ENCODE measurements around the gene MYO5B.

Gene MYO5B

GRCh38 chr18:49907346-49907929 is 287.5 kb downstream of the MYO5B start:
- H3K4me2 ChIP-seq (ENCODE audit: insufficient read depth, low read length, poor library complexity, severe bottlenecking), result no peak overlapping the region
- no peaks in the 10 kb centered on the region for H3K79me1 ChIP-seq (ENCODE audit: low read depth, low read length)
- H3K23ac ChIP-seq (ENCODE audit: low read depth, low read length, poor library complexity), result peak overlapping the region; percentile 13
- no peak overlapping the region for H3K9ac ChIP-seq (ENCODE audit: low read depth, low read length, poor library complexity)
- peaks cover 0 to 9% of the 10 kb centered on the region in 2 donors for H3K4me1 ChIP-seq (ENCODE audit: control insufficient read depth in 2 of 2, insufficient read depth in 1 of 2, low read depth in 1 of 2, low read length in 2 of 2)
- H3K27ac ChIP-seq (replicated peaks; ENCODE audit: low read length), result no peak overlapping the region
- no peak overlapping the region for H4K8ac ChIP-seq (ENCODE audit: low read depth, low read length)
- peaks cover 0 to 10% (median 0%) of the 10 kb centered on the region in 3 experiments for H3K27me3 ChIP-seq (ENCODE audit: control insufficient read depth in 3 of 3, insufficient read depth in 3 of 3, low read depth in 1 of 3, low read length in 3 of 3)
- no peak overlapping the region for H3K4me3 ChIP-seq (ENCODE audit: low read length in 2 of 2)
- no peak overlapping the region for H4K91ac ChIP-seq (ENCODE audit: low read depth, low read length, poor library complexity)
- DNase-seq (ENCODE audit: low spot score), result no peak
- H2AFZ ChIP-seq (ENCODE audit: low read length), result no peak overlapping the region
- peaks cover 0 to 2% of the 10 kb centered on the region in 2 donors for H3K9me3 ChIP-seq (replicated peaks in 1 of 2; ENCODE audit: control insufficient read depth in 2 of 2, insufficient read depth in 1 of 2, low read depth in 1 of 2, low read length in 2 of 2)
- no peak overlapping the region for H2BK12ac ChIP-seq (ENCODE audit: low read length)
- no peak overlapping the region for H3K14ac ChIP-seq (ENCODE audit: low read length)
- H2AK5ac ChIP-seq (ENCODE audit: low read depth, low read length), result no peak overlapping the region
- WGBS, 2 donors (ENCODE audit: extremely low coverage in 2 of 2, insufficient read length in 2 of 2, insufficient replicate concordance in 1 of 2), result no CpG with 5 or more reads among the region's 3 CpGs
- no peak overlapping the region for H3K18ac ChIP-seq (ENCODE audit: low read length)
- no peak overlapping the region for H3K4ac ChIP-seq (ENCODE audit: low read length)
- H2BK5ac ChIP-seq (ENCODE audit: low read length), result no peak overlapping the region
- no peak overlapping the region for H2BK15ac ChIP-seq (ENCODE audit: low read length)
- no peaks in the 10 kb centered on the region for H3K36me3 ChIP-seq (replicated peaks in 1 of 2; ENCODE audit: control insufficient read depth in 2 of 2, insufficient read depth in 2 of 2, low read length in 2 of 2)
- H2BK120ac ChIP-seq (ENCODE audit: low read depth, low read length), result no peak overlapping the region

GRCh38 chr18:49905771-49906170 is 289.2 kb downstream of the MYO5B start:
- H3K9ac ChIP-seq (ENCODE audit: low read depth, low read length, poor library complexity), result no peak overlapping the region
- whole genome bisulfite sequencing, 2 donors (ENCODE audit: extremely low coverage in 2 of 2, insufficient read length in 2 of 2, insufficient replicate concordance in 1 of 2), result no CpG with 5 or more reads among the region's 5 CpGs

GRCh38 chr18:49904871-49905555 is 289.9 kb downstream of the MYO5B start:
- H4K8ac ChIP-seq (ENCODE audit: low read depth, low read length), result no peak overlapping the region
- H3K14ac ChIP-seq (ENCODE audit: low read length), result peak overlapping the region; percentile 11
- H3K4me2 ChIP-seq (ENCODE audit: insufficient read depth, low read length, poor library complexity, severe bottlenecking), result no peak overlapping the region
- H3K36me3 ChIP-seq (replicated peaks in 1 of 2; ENCODE audit: control insufficient read depth in 2 of 2, insufficient read depth in 2 of 2, low read length in 2 of 2), result no peaks in the 10 kb centered on the region
- no peak overlapping the region for H2BK120ac ChIP-seq (ENCODE audit: low read depth, low read length)
- no peak overlapping the region for H2BK5ac ChIP-seq (ENCODE audit: low read length)
- no peak for DNase-seq (ENCODE audit: low spot score)
- H2AK5ac ChIP-seq (ENCODE audit: low read depth, low read length), result no peak overlapping the region
- no peak overlapping the region for H3K27ac ChIP-seq (replicated peaks; ENCODE audit: low read length)
- H2AFZ ChIP-seq (ENCODE audit: low read length), result no peak overlapping the region
- no peaks in the 10 kb centered on the region for H3K79me1 ChIP-seq (ENCODE audit: low read depth, low read length)
- H3K4me1 ChIP-seq (ENCODE audit: control insufficient read depth in 2 of 2, insufficient read depth in 1 of 2, low read depth in 1 of 2, low read length in 2 of 2), result peaks cover 0 to 5% of the 10 kb centered on the region in 2 donors
- H3K23ac ChIP-seq (ENCODE audit: low read depth, low read length, poor library complexity), result no peak overlapping the region
- WGBS, 2 donors (ENCODE audit: extremely low coverage in 2 of 2, insufficient read length in 2 of 2, insufficient replicate concordance in 1 of 2), result no CpG with 5 or more reads among the region's 4 CpGs
- H3K4me3 ChIP-seq (ENCODE audit: low read length in 2 of 2), result no peak overlapping the region
- H3K27me3 ChIP-seq (ENCODE audit: control insufficient read depth in 3 of 3, insufficient read depth in 3 of 3, low read depth in 1 of 3, low read length in 3 of 3), result peaks cover 0 to 10% (median 0%) of the 10 kb centered on the region in 3 experiments
- H3K9ac ChIP-seq (ENCODE audit: low read depth, low read length, poor library complexity), result no peak overlapping the region
- H2BK15ac ChIP-seq (ENCODE audit: low read length), result no peak overlapping the region
- no peaks in the 10 kb centered on the region for H3K9me3 ChIP-seq (replicated peaks in 1 of 2; ENCODE audit: control insufficient read depth in 2 of 2, insufficient read depth in 1 of 2, low read depth in 1 of 2, low read length in 2 of 2)
- H3K4ac ChIP-seq (ENCODE audit: low read length), result no peak overlapping the region
- H3K18ac ChIP-seq (ENCODE audit: low read length), result no peak overlapping the region
- no peak overlapping the region for H4K91ac ChIP-seq (ENCODE audit: low read depth, low read length, poor library complexity)
- H2BK12ac ChIP-seq (ENCODE audit: low read length), result no peak overlapping the region

More at GRCh38 chr18:49905771-49906170, 289.2 kb downstream of the MYO5B start:
- Histone ChIP-seq H2BK15ac (ENCODE audit: low read length) (no peak overlapping the region), H3K4me3 (ENCODE audit: low read length in 2 of 2) (no peak overlapping the region), H3K18ac (ENCODE audit: low read length) (no peak overlapping the region), H2BK5ac (ENCODE audit: low read length) (no peak overlapping the region), H4K8ac (ENCODE audit: low read depth, low read length) (no peak overlapping the region), H3K23ac (ENCODE audit: low read depth, low read length, poor library complexity) (no peak overlapping the region), H3K36me3 (replicated peaks in 1 of 2; ENCODE audit: control insufficient read depth in 2 of 2, insufficient read depth in 2 of 2, low read length in 2 of 2) (no peaks in the 10 kb centered on the region), H4K91ac (ENCODE audit: low read depth, low read length, poor library complexity) (no peak overlapping the region), H3K4me2 (ENCODE audit: insufficient read depth, low read length, poor library complexity, severe bottlenecking) (no peak overlapping the region), H3K79me1 (ENCODE audit: low read depth, low read length) (no peaks in the 10 kb centered on the region), H2AK5ac (ENCODE audit: low read depth, low read length) (no peak overlapping the region), H3K27me3 (ENCODE audit: control insufficient read depth in 3 of 3, insufficient read depth in 3 of 3, low read depth in 1 of 3, low read length in 3 of 3) (peaks cover 0 to 10% (median 0%) of the 10 kb centered on the region in 3 experiments), H3K4ac (ENCODE audit: low read length) (no peak overlapping the region), H3K4me1 (ENCODE audit: control insufficient read depth in 2 of 2, insufficient read depth in 1 of 2, low read depth in 1 of 2, low read length in 2 of 2) (peaks cover 0 to 5% of the 10 kb centered on the region in 2 donors), H3K27ac (replicated peaks; ENCODE audit: low read length) (no peak overlapping the region), H2BK12ac (ENCODE audit: low read length) (no peak overlapping the region), H3K14ac (ENCODE audit: low read length) (no peak overlapping the region), H2AFZ (ENCODE audit: low read length) (no peak overlapping the region), H3K9me3 (replicated peaks in 1 of 2; ENCODE audit: control insufficient read depth in 2 of 2, insufficient read depth in 1 of 2, low read depth in 1 of 2, low read length in 2 of 2) (no peaks in the 10 kb centered on the region), H2BK120ac (ENCODE audit: low read depth, low read length) (no peak overlapping the region)
- no peak for DNase-seq (ENCODE audit: low spot score)

GRCh38 chr18:49901862-49902340 is 293.0 kb downstream of the MYO5B start:
- no CpG with 5 or more reads among the region's 6 CpGs for whole genome bisulfite sequencing, 2 donors (ENCODE audit: extremely low coverage in 2 of 2, insufficient read length in 2 of 2, insufficient replicate concordance in 1 of 2)

More at GRCh38 chr18:49901862-49902340, 293.0 kb downstream of the MYO5B start:
- Histone ChIP-seq H3K4me3 (ENCODE audit: low read length in 2 of 2) (no peak overlapping the region), H3K4ac (ENCODE audit: low read length) (no peak overlapping the region), H4K91ac (ENCODE audit: low read depth, low read length, poor library complexity) (no peak overlapping the region), H3K18ac (ENCODE audit: low read length) (no peak overlapping the region), H3K4me1 (ENCODE audit: control insufficient read depth in 2 of 2, insufficient read depth in 1 of 2, low read depth in 1 of 2, low read length in 2 of 2) (no peaks in the 10 kb centered on the region), H3K14ac (ENCODE audit: low read length) (no peak overlapping the region), H3K9ac (ENCODE audit: low read depth, low read length, poor library complexity) (no peak overlapping the region), H2AFZ (ENCODE audit: low read length) (no peak overlapping the region), H3K4me2 (ENCODE audit: insufficient read depth, low read length, poor library complexity, severe bottlenecking) (no peak overlapping the region), H2BK12ac (ENCODE audit: low read length) (no peak overlapping the region), H3K27ac (replicated peaks; ENCODE audit: low read length) (no peak overlapping the region), H2AK5ac (ENCODE audit: low read depth, low read length) (no peak overlapping the region), H2BK5ac (ENCODE audit: low read length) (no peak overlapping the region), H3K36me3 (replicated peaks in 1 of 2; ENCODE audit: control insufficient read depth in 2 of 2, insufficient read depth in 2 of 2, low read length in 2 of 2) (no peaks in the 10 kb centered on the region), H2BK120ac (ENCODE audit: low read depth, low read length) (no peak overlapping the region), H3K9me3 (replicated peaks in 1 of 2; ENCODE audit: control insufficient read depth in 2 of 2, insufficient read depth in 1 of 2, low read depth in 1 of 2, low read length in 2 of 2) (no peaks in the 10 kb centered on the region), H4K8ac (ENCODE audit: low read depth, low read length) (no peak overlapping the region), H3K27me3 (ENCODE audit: control insufficient read depth in 3 of 3, insufficient read depth in 3 of 3, low read depth in 1 of 3, low read length in 3 of 3) (no peaks in the 10 kb centered on the region), H3K23ac (ENCODE audit: low read depth, low read length, poor library complexity) (no peak overlapping the region), H3K79me1 (ENCODE audit: low read depth, low read length) (no peaks in the 10 kb centered on the region), H2BK15ac (ENCODE audit: low read length) (no peak overlapping the region)
- no peak for DNase-seq (ENCODE audit: low spot score)
